GM12872 (cell line): ENCODE measurements around the gene LHCGR.

Source experiments
- TF ChIP-seq, protein P1 (sequence below): IDR thresholded peaks from 3 replicates; pipeline ENCODE4 v1.5.1; 2011; ENCODE audit warnings: low read depth, mild to moderate bottlenecking, low read length, moderate library complexity; ENCODE audit not compliant: insufficient read depth

LHCGR gene

DNA sequence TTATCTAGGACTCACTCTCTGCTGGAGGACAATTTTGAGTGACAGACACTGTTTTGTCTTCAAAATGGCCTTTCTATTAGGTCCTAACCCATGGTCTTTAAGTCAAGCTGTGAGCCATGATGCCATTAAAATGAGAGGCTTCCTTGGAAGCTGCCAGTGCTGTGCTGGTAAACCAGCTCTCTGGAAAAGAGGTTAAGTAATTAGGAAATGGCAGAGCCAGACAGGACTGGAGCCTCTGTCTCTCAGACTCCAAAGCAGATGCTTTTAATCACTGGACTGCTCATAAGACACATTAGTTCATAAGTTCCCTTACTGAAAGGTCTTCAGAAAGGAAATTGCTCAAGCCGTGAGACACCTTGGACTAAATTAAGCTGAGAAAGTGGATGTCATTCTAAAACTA is 25.8 kb upstream of the LHCGR start:
- TF ChIP-seq, protein P1, sequence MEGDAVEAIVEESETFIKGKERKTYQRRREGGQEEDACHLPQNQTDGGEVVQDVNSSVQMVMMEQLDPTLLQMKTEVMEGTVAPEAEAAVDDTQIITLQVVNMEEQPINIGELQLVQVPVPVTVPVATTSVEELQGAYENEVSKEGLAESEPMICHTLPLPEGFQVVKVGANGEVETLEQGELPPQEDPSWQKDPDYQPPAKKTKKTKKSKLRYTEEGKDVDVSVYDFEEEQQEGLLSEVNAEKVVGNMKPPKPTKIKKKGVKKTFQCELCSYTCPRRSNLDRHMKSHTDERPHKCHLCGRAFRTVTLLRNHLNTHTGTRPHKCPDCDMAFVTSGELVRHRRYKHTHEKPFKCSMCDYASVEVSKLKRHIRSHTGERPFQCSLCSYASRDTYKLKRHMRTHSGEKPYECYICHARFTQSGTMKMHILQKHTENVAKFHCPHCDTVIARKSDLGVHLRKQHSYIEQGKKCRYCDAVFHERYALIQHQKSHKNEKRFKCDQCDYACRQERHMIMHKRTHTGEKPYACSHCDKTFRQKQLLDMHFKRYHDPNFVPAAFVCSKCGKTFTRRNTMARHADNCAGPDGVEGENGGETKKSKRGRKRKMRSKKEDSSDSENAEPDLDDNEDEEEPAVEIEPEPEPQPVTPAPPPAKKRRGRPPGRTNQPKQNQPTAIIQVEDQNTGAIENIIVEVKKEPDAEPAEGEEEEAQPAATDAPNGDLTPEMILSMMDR, result no peak

DNA sequence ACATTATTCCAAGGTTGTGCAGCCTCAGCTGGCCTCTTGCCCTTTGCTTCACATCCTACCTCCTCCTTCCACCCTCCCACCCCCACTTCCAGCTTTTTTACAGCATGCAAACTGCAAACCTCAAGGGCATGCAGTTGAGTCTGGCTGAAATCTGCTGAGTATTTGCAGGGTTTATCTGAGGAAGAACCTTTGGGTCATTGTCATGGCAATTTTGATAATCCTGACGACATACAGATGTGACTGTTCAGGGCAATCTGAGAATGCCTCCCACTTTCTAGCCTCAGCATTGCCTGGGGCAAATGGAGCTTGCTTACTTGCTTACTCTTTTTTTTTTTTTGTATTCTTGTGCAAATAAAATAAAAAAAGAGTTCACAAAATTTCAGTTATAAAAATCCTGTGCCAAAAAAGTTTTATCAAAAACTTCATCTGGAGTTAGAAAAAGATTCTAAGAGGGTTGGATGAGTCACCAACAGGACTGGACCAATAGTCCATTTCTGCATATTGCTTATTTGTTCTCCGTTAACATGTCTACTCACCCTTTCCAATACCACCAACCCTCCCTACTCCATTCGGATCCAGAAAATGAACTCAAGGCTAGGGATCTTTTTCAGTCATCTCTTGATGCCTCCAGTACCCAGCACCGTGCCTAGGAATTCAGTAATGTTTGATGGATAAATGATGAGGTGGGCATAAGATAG is 23.6 kb upstream of the LHCGR start:
- TF ChIP-seq, protein P1, result no peak

DNA sequence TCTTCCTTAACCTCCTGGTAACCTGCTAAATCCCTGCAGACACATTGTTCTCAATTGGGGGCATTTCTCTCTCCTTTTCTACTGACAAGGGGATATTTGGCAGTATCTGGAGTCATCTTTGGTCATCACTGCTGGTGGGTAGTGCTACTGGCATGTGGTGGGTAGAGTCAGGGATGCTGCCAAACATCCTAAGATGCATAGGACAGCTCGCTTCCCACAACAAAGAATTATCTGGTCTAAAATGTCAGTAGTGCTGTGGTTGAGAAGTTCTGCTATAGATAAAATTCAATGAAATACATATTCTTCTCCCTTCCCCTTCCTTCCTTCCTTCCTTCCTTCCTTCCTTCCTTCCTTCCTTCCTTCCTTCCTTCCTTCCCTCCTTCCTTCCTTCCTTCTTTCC is 18.7 kb upstream of the LHCGR start:
- TF ChIP-seq, protein P1, result no peak

DNA sequence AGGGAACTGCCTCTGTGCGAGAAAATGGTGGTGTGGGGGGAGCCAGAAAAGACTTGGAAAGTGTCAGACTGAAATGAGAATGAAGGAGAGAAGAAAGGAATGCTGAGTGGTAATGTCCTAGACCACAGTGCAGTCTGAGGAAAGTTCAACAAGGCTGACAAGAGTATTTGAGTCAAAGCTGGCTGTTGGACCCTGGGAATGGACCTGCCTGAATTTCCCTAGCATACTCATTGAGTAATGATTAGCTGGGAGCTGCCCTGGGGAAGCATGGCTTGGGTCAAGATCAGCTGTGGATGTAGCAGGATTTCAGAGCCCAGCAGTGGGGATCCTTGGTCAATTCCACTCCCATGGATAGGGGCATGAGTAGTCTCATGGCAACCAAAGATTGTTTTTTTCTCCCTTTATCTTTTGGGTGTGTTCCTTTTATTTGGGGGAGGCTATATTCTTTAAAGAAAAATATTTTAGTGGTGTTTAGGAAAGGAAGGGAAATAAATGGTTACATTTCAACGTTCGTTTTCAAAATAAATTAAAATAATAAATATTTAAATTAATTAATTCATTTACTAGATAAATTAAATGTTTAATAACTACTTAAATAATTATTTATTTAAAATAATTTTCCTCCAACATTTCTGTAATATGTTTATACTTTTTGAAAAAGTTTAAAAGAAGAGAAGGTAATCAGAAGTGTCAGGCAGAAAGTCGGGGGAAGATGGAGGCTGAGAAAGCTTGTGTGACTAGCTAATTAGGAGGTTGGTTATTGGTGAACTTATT is 15.9 kb upstream of the LHCGR start:
- TF ChIP-seq, protein P1, result no peak

DNA sequence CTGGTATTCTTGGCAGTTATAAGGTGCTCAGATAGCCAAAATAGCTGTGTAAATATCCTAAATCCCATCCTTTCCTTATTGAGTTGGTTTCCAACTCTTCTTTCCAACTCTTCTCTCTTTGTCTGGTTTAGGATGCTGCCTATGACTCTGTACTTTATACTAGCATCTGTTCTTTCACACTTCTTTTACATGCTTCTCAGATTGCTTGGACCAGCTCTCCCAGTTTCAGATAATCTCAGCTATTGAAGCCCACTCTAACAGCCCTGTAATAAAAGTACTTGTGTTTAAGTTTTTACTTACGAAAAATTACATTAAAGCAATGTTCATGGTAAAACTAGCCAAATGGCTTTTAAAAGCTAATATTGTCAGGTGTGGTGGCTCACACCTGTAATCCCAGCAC is 14.7 kb upstream of the LHCGR start:
- TF ChIP-seq, protein P1, result no peak

DNA sequence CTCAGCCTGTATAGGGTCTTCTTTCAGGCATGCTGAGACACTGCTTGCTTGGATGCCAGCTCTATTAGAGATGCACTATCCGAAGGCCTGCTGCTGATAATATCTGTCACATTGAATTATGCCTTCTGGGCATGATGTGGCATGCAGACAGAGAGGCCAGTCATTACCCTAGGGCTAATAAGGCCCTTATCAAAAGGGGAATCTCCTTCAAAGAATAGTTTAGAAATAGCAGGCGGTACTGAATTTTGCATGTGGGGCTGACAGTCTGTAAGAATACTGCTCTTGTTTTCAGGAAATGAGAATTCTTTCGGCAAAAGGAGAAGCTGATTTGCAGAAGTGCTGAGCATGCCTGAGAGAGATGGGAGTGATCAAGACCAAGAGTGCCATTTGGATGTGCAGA is 13.1 kb upstream of the LHCGR start:
- TF ChIP-seq, protein P1, result no peak

DNA sequence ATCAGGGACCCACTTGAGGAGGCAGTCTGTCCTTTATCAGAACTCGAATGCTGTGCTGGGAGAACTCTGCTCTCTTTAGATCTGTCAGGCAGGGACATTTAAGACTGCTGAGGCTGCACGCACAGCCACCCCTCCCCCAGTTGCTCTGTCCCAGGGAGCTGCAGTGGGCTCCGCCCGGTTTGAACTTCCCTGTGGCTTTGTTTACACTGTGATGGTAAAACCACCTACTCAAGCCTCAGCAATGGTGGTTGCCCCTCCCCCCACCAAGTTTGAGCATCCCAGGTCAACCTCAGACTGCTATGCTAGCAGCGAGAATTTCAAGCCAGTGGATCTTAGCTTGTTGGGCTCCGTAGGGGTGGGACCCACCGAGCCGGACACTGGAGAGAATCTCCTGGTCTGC is 11.8 kb upstream of the LHCGR start:
- TF ChIP-seq, protein P1, result no peak
